H1 (cell line): ENCODE results near the gene EFHD1.

ENCODE experiments used
- ATF3 ChIP-seq: IDR thresholded peaks from 2 replicates; pipeline ENCODE4 v1.6.1; 2011; ENCODE audit warnings: low read depth, mild to moderate bottlenecking, low read length; ENCODE audit not compliant: insufficient read depth
- EP300 ChIP-seq, 2 experiments: IDR thresholded peaks; 1 replicate in 1 of 2; 2 replicates in 1 of 2; pipeline ENCODE4 v1.6.1; 2011 to 2012; ENCODE audit warnings: low read depth in 2 of 2, low read length in 2 of 2, mild to moderate bottlenecking in 2 of 2, borderline replicate concordance in 1 of 2, inconsistent platforms in 1 of 2, moderate library complexity in 1 of 2
- HDAC6 ChIP-seq: IDR thresholded peaks from one replicate; pipeline ENCODE4 v1.7.1; 2012; ENCODE audit warnings: low read depth, mild to moderate bottlenecking, inconsistent platforms, low read length, moderate library complexity
- NRF1 ChIP-seq: IDR thresholded peaks from 2 replicates; pipeline ENCODE4 v1.6.1; 2011; ENCODE audit warnings: mild to moderate bottlenecking, low read depth, low read length, improper control_type of control experiment
- POLR2A ChIP-seq, 2 experiments: IDR thresholded peaks; 1 replicate in 1 of 2; 2 replicates in 1 of 2; pipeline ENCODE4 v1.6.1; 2011; ENCODE audit warnings: low read depth in 2 of 2, low read length in 2 of 2, mild to moderate bottlenecking in 2 of 2; ENCODE audit errors: control extremely low read depth in 1 of 2
- TAF1 ChIP-seq: IDR thresholded peaks from 2 replicates; pipeline ENCODE4 v1.6.1; 2011; ENCODE audit warnings: mild to moderate bottlenecking, low read depth, low read length
- TCF12 ChIP-seq: IDR thresholded peaks from 2 replicates; pipeline ENCODE4 v1.6.1; 2011; ENCODE audit warnings: low read depth, mild to moderate bottlenecking, low read length
- USF2 ChIP-seq: IDR thresholded peaks from 2 replicates; pipeline ENCODE4 v1.6.1; 2011; ENCODE audit warnings: low read length, improper control_type of control experiment
- YY1 ChIP-seq: IDR thresholded peaks from 2 replicates; pipeline ENCODE4 v1.6.1; 2011; ENCODE audit warnings: low read depth, mild to moderate bottlenecking, low read length
- TF ChIP-seq, protein P1 (sequence below), 3 experiments: IDR thresholded peaks; 1 replicate in 2 of 3; 2 replicates in 1 of 3; pipeline versions ENCODE4 v1.5.1 to v1.6.1; 2011; ENCODE audit warnings: low read length in 3 of 3, mild to moderate bottlenecking in 3 of 3, inconsistent platforms in 2 of 3, low read depth in 1 of 3, moderate library complexity in 1 of 3; ENCODE audit not compliant: insufficient read depth in 1 of 3; ENCODE audit errors: control extremely low read depth in 1 of 3
- TF ChIP-seq, protein P2 (sequence below): IDR thresholded peaks from 2 replicates; pipeline ENCODE4 v1.6.1; 2012; ENCODE audit warnings: low read length, inconsistent platforms

DNA sequence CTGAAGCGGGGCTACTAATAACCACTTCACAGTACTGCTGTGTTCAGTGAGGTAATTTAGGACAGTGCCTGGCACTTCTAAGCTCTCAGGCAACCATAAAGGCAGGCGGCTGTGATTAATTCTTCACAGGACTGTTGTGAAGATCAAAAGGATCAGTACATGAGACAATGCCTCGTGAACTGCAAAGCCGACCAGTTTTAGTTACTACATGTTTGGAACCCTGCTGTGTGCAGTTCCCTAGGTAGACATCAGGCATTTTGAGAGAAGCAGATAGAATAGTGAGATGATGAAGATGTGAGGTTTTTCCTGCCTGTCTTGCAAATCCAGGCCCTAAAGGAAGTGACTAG, 19.1 kb downstream of the EFHD1 start:
- TF ChIP-seq POLR2A (IDR thresholded peaks at IDR 0.05; ENCODE audit: control extremely low read depth in 1 of 2, low read depth in 2 of 2, low read length in 2 of 2) (no peak), NRF1 (no peak), ATF3 (no peak), TAF1 (no peak), EP300 (IDR thresholded peaks at IDR 0.05; ENCODE audit: borderline replicate concordance in 1 of 2, low read depth in 2 of 2, low read length in 2 of 2) (no peak), HDAC6 (no peak), TCF12 (no peak), YY1 (no peak), USF2 (no peak)
- TF ChIP-seq, protein P1, sequence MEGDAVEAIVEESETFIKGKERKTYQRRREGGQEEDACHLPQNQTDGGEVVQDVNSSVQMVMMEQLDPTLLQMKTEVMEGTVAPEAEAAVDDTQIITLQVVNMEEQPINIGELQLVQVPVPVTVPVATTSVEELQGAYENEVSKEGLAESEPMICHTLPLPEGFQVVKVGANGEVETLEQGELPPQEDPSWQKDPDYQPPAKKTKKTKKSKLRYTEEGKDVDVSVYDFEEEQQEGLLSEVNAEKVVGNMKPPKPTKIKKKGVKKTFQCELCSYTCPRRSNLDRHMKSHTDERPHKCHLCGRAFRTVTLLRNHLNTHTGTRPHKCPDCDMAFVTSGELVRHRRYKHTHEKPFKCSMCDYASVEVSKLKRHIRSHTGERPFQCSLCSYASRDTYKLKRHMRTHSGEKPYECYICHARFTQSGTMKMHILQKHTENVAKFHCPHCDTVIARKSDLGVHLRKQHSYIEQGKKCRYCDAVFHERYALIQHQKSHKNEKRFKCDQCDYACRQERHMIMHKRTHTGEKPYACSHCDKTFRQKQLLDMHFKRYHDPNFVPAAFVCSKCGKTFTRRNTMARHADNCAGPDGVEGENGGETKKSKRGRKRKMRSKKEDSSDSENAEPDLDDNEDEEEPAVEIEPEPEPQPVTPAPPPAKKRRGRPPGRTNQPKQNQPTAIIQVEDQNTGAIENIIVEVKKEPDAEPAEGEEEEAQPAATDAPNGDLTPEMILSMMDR (IDR thresholded peaks at IDR 0.05; ENCODE audit: control extremely low read depth in 1 of 3, insufficient read depth in 1 of 3, low read depth in 1 of 3, low read length in 3 of 3), result no peak
- TF ChIP-seq, protein P2, sequence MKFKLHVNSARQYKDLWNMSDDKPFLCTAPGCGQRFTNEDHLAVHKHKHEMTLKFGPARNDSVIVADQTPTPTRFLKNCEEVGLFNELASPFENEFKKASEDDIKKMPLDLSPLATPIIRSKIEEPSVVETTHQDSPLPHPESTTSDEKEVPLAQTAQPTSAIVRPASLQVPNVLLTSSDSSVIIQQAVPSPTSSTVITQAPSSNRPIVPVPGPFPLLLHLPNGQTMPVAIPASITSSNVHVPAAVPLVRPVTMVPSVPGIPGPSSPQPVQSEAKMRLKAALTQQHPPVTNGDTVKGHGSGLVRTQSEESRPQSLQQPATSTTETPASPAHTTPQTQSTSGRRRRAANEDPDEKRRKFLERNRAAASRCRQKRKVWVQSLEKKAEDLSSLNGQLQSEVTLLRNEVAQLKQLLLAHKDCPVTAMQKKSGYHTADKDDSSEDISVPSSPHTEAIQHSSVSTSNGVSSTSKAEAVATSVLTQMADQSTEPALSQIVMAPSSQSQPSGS, result no peak
